B cell (primary cell): ENCODE data around the gene LIPE. TPM values are rescaled to one million over a fixed set of nuclear protein-coding genes. Genes with fewer than 3 reads are reported as not detected.
A peak's percentile ranks its signal among the peaks of the same experiment; 100 is the strongest.

Experiments used
- ATAC-seq: fragments of 200-7000 bp; cut with Tn5 transposase; one replicate; pipeline ENCODE4 v1.10.0; 2021; ENCODE audit warnings: low read depth, mild to moderate bottlenecking, moderate number of reproducible peaks, moderate library complexity
- CTCF ChIA-PET: fragments of 350-600 bp; sonication (Branson Sonifier 250); formaldehyde crosslinking; loops from one replicate; lab custom pipeline; 2021; ENCODE audit warnings: antibody characterized with exemption, inconsistent platforms; lab: Charles Lee
- POLR2A ChIA-PET: fragments of 350-600 bp; sonication (Branson Sonifier 250); formaldehyde crosslinking; loops from one replicate; lab custom pipeline; 2021; ENCODE audit warnings: antibody characterized with exemption; lab: Charles Lee
- DNase-seq: peaks from one replicate; pipeline ENCODE4 v3.0.0; 2013
- H2AFZ ChIP-seq: 2 replicates; pipeline ENCODE4 v1.6.1; 2012; ENCODE audit warnings: mild to moderate bottlenecking, low read depth, low read length; ENCODE audit not compliant: insufficient read depth, poor library complexity, severe bottlenecking
- H3K27ac ChIP-seq, 2 donors: 1 replicate in 1 of 2; 2 replicates in 1 of 2; pipeline ENCODE4 v1.5.1; 2012 to 2013; ENCODE audit warnings: low read length in 2 of 2, mild to moderate bottlenecking in 2 of 2, moderate library complexity in 1 of 2
- H3K27me3 ChIP-seq, 4 experiments: fragments of 200-600 bp in 1 of 4; sonication (generic) in 1 of 4; replicated peaks in 1 of 4; 1 replicate in 2 of 4; 2 replicates in 2 of 4; pipeline versions ENCODE4 v1.6.1 to v1.7.0; 2013 to 2016; ENCODE audit warnings: low read length in 3 of 4, mild to moderate bottlenecking in 2 of 4, mixed read lengths in 1 of 4, moderate library complexity in 1 of 4; ENCODE audit not compliant: insufficient read depth in 4 of 4, control insufficient read depth in 3 of 4; ENCODE audit errors: control extremely low read depth in 1 of 4
- H3K36me3 ChIP-seq, 2 experiments: replicated peaks in 1 of 2; 1 replicate in 1 of 2; 2 replicates in 1 of 2; pipeline versions ENCODE4 v1.6.1 to v1.7.1; 2013; ENCODE audit warnings: low read length in 1 of 2; ENCODE audit not compliant: insufficient read depth in 2 of 2, control insufficient read depth in 1 of 2; ENCODE audit errors: control extremely low read depth in 1 of 2, extremely low read depth in 1 of 2
- H3K4me1 ChIP-seq, 2 donors: fragments of 200-600 bp in 1 of 2; sonication (generic) in 1 of 2; 1 replicate in 1 of 2; 2 replicates in 1 of 2; pipeline versions ENCODE4 v1.5.1 to v1.6.1; 2013 to 2017; ENCODE audit warnings: low read length in 2 of 2; ENCODE audit not compliant: control insufficient read depth in 2 of 2, insufficient read depth in 2 of 2
- H3K4me2 ChIP-seq: replicated peaks from 2 replicates; pipeline ENCODE3; 2012; ENCODE audit warnings: mild to moderate bottlenecking, low read depth, low read length; ENCODE audit not compliant: poor library complexity, severe bottlenecking
- H3K4me3 ChIP-seq, 5 experiments: fragments of 200-600 bp in 1 of 5; sonication (generic) in 1 of 5; 1 replicate in 3 of 5; 2 replicates in 2 of 5; pipeline versions ENCODE4 v1.5.1 to v1.7.0; 2011 to 2016; ENCODE audit warnings: low read length in 4 of 5, mild to moderate bottlenecking in 4 of 5, low read depth in 2 of 5, control low read depth in 1 of 5, moderate library complexity in 1 of 5; ENCODE audit not compliant: insufficient read depth in 1 of 5; ENCODE audit errors: control extremely low read depth in 1 of 5, extremely low read depth in 1 of 5
- H3K79me2 ChIP-seq: fragments of 200-600 bp; sonication (generic); one replicate; pipeline ENCODE4 v1.6.0; 2016; ENCODE audit warnings: low read length; ENCODE audit not compliant: control insufficient read depth, insufficient read depth
- H3K9ac ChIP-seq: fragments of 200-600 bp; sonication (generic); 2 replicates; pipeline ENCODE4 v1.6.1; 2017; ENCODE audit warnings: mild to moderate bottlenecking, low read length, moderate library complexity
- H3K9me3 ChIP-seq, 3 donors: one replicate each; pipeline versions ENCODE4 v1.6.1 to v1.7.1; 2013; ENCODE audit warnings: low read length in 2 of 3; ENCODE audit not compliant: control insufficient read depth in 2 of 3, insufficient read depth in 1 of 3; ENCODE audit errors: control extremely low read depth in 1 of 3
- H4K20me1 ChIP-seq: 2 replicates; pipeline ENCODE4 v1.6.0; 2012; ENCODE audit warnings: mild to moderate bottlenecking, low read length; ENCODE audit not compliant: insufficient read depth, control insufficient read depth, poor library complexity, severe bottlenecking
- H3K27ac Mint-ChIP-seq: one replicate; pipeline ENCODE4 v1.8.0; 2021; ENCODE audit warnings: mixed read lengths
- H3K27me3 Mint-ChIP-seq: one replicate; pipeline ENCODE4 v1.8.0; 2021; ENCODE audit warnings: mixed read lengths
- H3K4me1 Mint-ChIP-seq: one replicate; pipeline ENCODE4 v1.8.0; 2021; ENCODE audit warnings: mixed read lengths
- H3K4me3 Mint-ChIP-seq: one replicate; pipeline ENCODE4 v1.8.0; 2021; ENCODE audit warnings: mixed read lengths
- H3K9me3 Mint-ChIP-seq: one replicate; pipeline ENCODE4 v1.8.0; 2022; ENCODE audit warnings: mixed read lengths; ENCODE audit not compliant: insufficient read depth
- CTCF ChIP-seq: fragments of 200-600 bp; IDR thresholded peaks from one replicate; pipeline ENCODE4 v1.8.0; 2022; ENCODE audit warnings: antibody characterized with exemption, mild to moderate bottlenecking
- EZH2 ChIP-seq: IDR thresholded peaks from 2 replicates; pipeline ENCODE4 v1.6.1; 2012; ENCODE audit warnings: borderline replicate concordance, low read depth, mild to moderate bottlenecking, moderate library complexity, low read length; ENCODE audit not compliant: insufficient read depth, poor library complexity, severe bottlenecking
- WGBS: methylation state at CpG from one replicate; pipeline ENCODE4 v1.1.5; 2013; ENCODE audit warnings: missing lambda C conversion rate; ENCODE audit not compliant: insufficient coverage; 5-methylcytosine and 5-hydroxymethylcytosine counted together
- intact Hi-C: fragments of 100-400 bp; cut with micrococcal nuclease; formaldehyde crosslinking; loops from one replicate; pipeline ENCODE4 v1.10.0; 2022
- polyA plus RNA-seq: library from polyadenylated mRNA; depleted of rRNA; stranded (reverse); fragments of >200 nt; gene quantifications from 2 replicates; pipeline ENCODE4 v1.2.3, GENCODE V29; 2012
- total RNA-seq, 2 donors: library from RNA; stranded (reverse); fragments of 120-200 nt in 1 of 2; gene quantifications; 1 replicate in 1 of 2; 2 replicates in 1 of 2; pipeline versions ENCODE4 v1.2.3 to v1.2.4, GENCODE V29; 2013 to 2022

The LIPE gene
- total and polyA plus RNA-seq, 2 donors (not counting 1 experiment from before 2014, with no cell fraction given), result 46.9 to 49.4 TPM

DNA sequence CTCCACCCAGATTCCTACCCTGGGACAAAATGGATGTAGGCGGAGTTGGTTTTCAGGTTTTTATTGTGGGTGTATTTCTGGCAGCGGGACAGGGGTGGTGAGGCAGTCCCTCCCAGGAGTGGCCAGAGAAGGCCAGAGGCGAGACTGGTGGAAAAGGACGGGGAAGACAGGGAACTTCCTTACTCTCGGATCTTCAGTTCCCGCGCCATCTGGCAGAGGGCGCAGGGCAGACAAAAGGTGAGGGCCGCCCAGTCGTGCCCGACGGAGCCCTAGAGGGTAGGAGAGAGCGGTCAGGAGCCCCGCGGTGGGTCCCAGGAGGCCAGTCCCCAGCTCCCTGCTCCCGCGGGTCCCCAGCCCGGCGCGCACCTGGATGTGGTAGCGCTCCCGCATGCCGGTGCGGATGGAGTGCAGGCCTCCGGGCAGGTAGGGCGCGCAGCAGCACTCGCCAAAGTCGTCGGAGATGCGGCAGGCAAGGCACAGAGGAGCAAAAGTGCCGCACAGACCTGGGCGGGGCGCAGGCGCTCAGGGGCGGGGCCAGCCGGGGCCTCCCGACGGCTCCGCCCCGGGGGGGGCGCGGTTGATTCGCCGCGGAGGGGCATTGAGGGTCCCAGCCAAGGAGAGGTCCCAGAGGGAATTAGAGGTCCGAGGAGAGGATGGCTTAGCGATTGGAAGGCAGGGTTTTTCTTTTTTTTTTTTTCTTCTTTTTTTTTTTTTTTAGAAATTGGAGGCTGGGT lies 40.0 kb downstream of the LIPE start:
- DNase-seq (peak; percentile 90), ATAC-seq (peak; percentile 93)
- Histone ChIP-seq H4K20me1 (no peaks in the 10 kb centered on the region), H2AFZ (peak overlapping the region; percentile 93), H3K9me3 (no peaks in the 10 kb centered on the region), H3K27me3 (peaks cover 0 to 18% (median 6%) of the 10 kb centered on the region in 4 experiments), H3K9ac (peak overlapping the region; percentile 71), H3K4me2 (peak overlapping the region; percentile 89), H3K36me3 (no peaks in the 10 kb centered on the region), H3K4me3 (peak overlapping the region in 4 of 5 experiments; percentile 53 to 68 (median 64)), H3K79me2 (no peaks in the 10 kb centered on the region), H3K27ac (peak overlapping the region; percentile 23 to 33), H3K4me1 (peaks cover 5 to 12% of the 10 kb centered on the region in 2 donors)
- TF ChIP-seq EZH2 (no peak), CTCF (peak; percentile 74)
- Mint-ChIP-seq H3K9me3 (no peaks in the 10 kb centered on the region), H3K4me1 (peaks cover 7% of the 10 kb centered on the region), H3K27me3 (peaks cover 26% of the 10 kb centered on the region), H3K27ac (peak overlapping the region; percentile 80), H3K4me3 (peak overlapping the region; percentile 86)
- ChIA-PET CTCF (interaction anchor here (0.6 to 4.2 kb wide), 12 partner anchors 10 to 1237 kb away, joined by 3 to 27 read pairs (median 4); no protein-coding TSS in a partner anchor), POLR2A (interaction anchor here (1.1 to 1.2 kb wide), 3 partner anchors 10 to 24 kb away, joined by 3 read pairs; no protein-coding TSS in a partner anchor)
- WGBS, result 3% methylated on average over 40 of the region's 48 CpGs
- intact Hi-C loops, result loop anchor here (1.0 kb wide), 6 partner anchors 9 to 62 kb away; partner anchors contain the start of gene MEGF8

GRCh38 chr19:42380155-42380554 lies 47.0 kb downstream of the LIPE start:
- no peak overlapping the region for H3K4me3 Mint-ChIP-seq
- no peak overlapping the region for H3K4me3 ChIP-seq
- peaks cover 0 to 6% (median 0%) of the 10 kb centered on the region in 4 experiments for H3K27me3 ChIP-seq
- H3K9me3 ChIP-seq, result no peaks in the 10 kb centered on the region
- no peak overlapping the region for H2AFZ ChIP-seq
- H3K4me2 ChIP-seq, result no peak overlapping the region
- H3K79me2 ChIP-seq, result no peaks in the 10 kb centered on the region
- H3K27ac Mint-ChIP-seq, result no peak overlapping the region
- H3K27ac ChIP-seq, result no peak overlapping the region
- DNase-seq (no peak), ATAC-seq (no peak)
- WGBS, result 97% methylated on average over 5 of the region's 6 CpGs
- H3K4me1 Mint-ChIP-seq, result no peaks in the 10 kb centered on the region
- ChIA-PET POLR2A (interaction anchor here (0.6 to 1.6 kb wide), 3 partner anchors 12 to 16 kb away, joined by 4 to 8 read pairs (median 4); no protein-coding TSS in a partner anchor), CTCF (interaction anchor here (1.0 to 5.7 kb wide), 3 partner anchors 15 to 53 kb away, joined by 4 to 21 read pairs (median 5); no protein-coding TSS in a partner anchor)
- H3K9ac ChIP-seq, result no peak overlapping the region
- H3K9me3 Mint-ChIP-seq, result no peaks in the 10 kb centered on the region
- no peaks in the 10 kb centered on the region for H3K4me1 ChIP-seq
- no peaks in the 10 kb centered on the region for H4K20me1 ChIP-seq
- peaks cover 0 to 1% of the 10 kb centered on the region in 2 experiments for H3K36me3 ChIP-seq
- intact Hi-C loops, result no loop called here
- peaks cover 12% of the 10 kb centered on the region for H3K27me3 Mint-ChIP-seq
- TF ChIP-seq CTCF, result no peak
